ENCODE results near the gene B4GALT3.

Gene B4GALT3

DNA sequence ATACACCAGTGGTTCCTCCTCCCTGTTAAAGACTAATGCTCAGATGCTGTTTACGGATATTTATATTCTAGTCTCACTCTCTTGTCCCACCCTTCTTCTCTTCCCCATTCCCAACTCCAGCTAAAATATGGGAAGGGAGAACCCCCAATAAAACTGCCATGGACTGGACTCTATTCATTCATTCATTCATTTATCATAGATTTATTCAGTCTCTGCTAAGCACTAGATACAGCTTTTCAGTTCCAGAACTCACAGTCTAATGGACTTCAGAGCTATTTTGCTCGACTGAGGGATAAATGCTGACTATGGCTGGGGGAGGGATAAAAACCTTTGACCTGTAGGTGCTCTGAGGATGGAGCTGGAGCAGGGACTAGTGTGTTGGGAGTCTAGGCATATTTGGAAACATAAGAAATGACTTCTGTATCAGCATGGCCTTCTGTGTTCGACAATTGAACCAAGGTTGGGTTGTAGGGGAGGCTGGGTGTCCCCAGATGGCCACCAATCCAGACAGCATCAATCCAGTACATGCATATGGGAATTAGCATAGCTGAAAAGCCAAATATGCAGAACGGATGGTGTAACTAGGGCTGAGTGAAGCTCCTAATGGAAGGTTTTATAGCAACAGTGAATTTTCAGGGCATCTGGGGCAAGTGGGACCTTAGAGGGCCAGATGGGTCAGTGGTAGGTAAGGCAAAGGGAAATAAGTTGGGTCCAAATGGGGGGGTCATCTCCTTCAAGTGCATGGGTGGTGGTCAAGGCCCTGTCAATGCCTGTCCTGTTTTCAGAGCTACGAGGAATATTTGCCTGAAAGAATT is 42.0 kb upstream of the B4GALT3 start:
- no peak overlapping the region for H3K27ac ChIP-seq (ENCODE audit: low read length)
- peaks cover 3 to 7% of the 10 kb centered on the region in 2 donors for H3K36me3 ChIP-seq (ENCODE audit: control insufficient read depth in 1 of 2, insufficient read depth in 2 of 2, low read length in 2 of 2)
- no peak overlapping the region for H3K4me3 ChIP-seq (ENCODE audit: low read depth in 1 of 2, low read length in 2 of 2)
- H3K9me3 ChIP-seq (ENCODE audit: control insufficient read depth in 1 of 2, low read length in 2 of 2), result no peaks in the 10 kb centered on the region
- no peaks in the 10 kb centered on the region for H3K27me3 ChIP-seq (ENCODE audit: low read depth, low read length)
- no peaks in the 10 kb centered on the region for H3K4me1 ChIP-seq (ENCODE audit: control insufficient read depth in 1 of 2, insufficient read depth in 2 of 2, low read length in 2 of 2)

DNA sequence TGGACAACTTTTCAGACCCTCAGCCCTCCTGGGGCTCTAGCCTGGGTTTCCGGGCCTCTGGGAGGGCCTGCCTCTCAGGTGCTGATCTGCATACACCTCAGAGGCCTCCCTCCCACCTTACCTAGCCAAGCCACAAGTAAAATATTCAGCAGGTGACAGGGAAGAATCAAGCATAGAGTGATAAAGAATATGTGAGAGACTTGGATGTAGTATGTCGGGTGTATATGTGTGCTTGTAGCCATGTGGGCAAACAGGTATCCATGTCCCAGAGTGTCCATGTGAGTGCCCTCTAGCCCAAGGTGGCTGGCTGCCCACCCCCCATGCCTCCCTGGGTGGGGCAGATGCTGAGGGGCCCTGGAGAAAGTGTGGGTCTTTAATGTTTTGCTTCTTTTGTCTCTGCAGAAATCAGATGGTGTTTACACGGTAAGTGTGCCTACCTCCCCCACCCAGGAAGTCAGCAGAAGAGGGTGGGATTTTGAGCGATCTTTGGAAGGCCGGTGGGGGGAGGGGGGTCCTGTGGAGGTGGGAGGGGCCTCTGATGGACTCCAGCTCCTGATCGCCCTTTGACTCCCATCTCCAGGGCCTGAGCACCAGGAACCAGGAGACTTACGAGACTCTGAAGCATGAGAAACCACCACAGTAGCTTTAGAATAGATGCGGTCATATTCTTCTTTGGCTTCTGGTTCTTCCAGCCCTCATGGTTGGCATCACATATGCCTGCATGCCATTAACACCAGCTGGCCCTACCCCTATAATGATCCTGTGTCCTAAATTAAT is 41.2 kb upstream of the B4GALT3 start:
- Histone ChIP-seq H3K36me3 (ENCODE audit: control insufficient read depth in 1 of 2, insufficient read depth in 2 of 2, low read length in 2 of 2) (peaks cover 10 to 15% of the 10 kb centered on the region in 2 donors), H3K27ac (ENCODE audit: low read length) (no peak overlapping the region), H3K4me1 (ENCODE audit: control insufficient read depth in 1 of 2, insufficient read depth in 2 of 2, low read length in 2 of 2) (no peaks in the 10 kb centered on the region), H3K9me3 (ENCODE audit: control insufficient read depth in 1 of 2, low read length in 2 of 2) (no peaks in the 10 kb centered on the region), H3K27me3 (ENCODE audit: low read depth, low read length) (no peaks in the 10 kb centered on the region), H3K4me3 (ENCODE audit: low read depth in 1 of 2, low read length in 2 of 2) (no peak overlapping the region)

DNA sequence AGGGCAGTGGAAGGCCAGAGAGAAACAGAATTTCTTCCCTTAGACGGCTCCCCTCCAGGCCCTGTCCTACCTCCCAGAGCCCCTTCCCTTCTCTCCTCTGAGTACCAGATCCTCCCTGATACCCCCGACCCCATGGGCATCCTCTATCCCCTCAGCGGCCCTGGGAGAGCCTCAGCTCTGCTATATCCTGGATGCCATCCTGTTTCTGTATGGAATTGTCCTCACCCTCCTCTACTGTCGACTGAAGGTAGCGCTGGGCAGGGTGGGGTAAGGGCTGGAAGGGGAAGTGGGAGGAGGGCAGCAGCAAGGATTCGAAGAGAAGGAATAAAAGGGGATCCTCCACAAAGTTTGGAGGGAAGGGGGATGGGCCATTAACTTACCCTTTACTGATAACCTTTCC is 40.5 kb upstream of the B4GALT3 start:
- Histone ChIP-seq H3K27me3 (ENCODE audit: low read depth, low read length) (no peaks in the 10 kb centered on the region), H3K9me3 (ENCODE audit: control insufficient read depth in 1 of 2, low read length in 2 of 2) (no peaks in the 10 kb centered on the region), H3K4me3 (ENCODE audit: low read depth in 1 of 2, low read length in 2 of 2) (peak overlapping the region in 1 of 2 donors; percentile 6), H3K27ac (ENCODE audit: low read length) (peak overlapping the region; percentile 60), H3K36me3 (ENCODE audit: control insufficient read depth in 1 of 2, insufficient read depth in 2 of 2, low read length in 2 of 2) (peaks cover 15 to 22% of the 10 kb centered on the region in 2 donors), H3K4me1 (ENCODE audit: control insufficient read depth in 1 of 2, insufficient read depth in 2 of 2, low read length in 2 of 2) (no peaks in the 10 kb centered on the region)

DNA sequence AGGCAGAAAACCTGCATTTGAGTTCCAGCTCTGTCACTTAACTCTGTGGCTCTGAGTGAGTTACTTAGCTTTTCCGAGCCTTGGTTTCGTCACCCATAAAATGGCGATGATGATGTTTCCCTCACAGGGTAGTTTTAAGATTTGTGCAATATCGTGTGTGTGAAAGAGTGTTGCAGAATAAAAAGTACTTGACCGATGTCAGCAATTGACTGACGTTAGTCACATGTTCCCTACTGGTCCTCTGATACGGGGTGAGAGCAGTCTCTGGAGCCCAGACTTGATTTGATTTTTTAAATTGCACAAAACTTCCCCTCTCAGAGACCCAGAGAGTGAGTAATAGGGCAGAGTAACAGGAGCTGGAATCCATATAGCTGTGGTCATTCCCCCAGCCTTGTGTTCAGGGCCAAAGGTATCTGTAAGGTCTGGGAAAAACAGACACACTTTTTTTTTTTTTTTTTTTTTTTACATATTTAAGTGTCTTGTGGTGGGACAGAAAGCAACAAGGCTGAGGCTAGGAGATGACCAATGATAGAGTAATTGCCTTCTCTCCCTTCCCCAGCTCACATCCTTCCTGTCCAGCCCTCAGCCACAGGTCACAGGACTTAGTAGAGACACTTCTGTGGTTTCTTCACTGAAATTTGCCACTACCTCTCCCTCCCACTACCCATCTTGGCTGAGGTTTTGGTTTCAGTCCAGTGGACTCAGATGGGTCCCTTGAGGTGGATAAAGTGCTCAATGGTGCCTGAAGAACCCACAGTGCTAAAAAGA is 39.8 kb upstream of the B4GALT3 start:
- Histone ChIP-seq H3K36me3 (ENCODE audit: control insufficient read depth in 1 of 2, insufficient read depth in 2 of 2, low read length in 2 of 2) (peaks cover 18 to 29% of the 10 kb centered on the region in 2 donors), H3K27ac (ENCODE audit: low read length) (peak overlapping the region; percentile 85), H3K4me3 (ENCODE audit: low read depth in 1 of 2, low read length in 2 of 2) (peak overlapping the region; percentile 25 to 34)

DNA sequence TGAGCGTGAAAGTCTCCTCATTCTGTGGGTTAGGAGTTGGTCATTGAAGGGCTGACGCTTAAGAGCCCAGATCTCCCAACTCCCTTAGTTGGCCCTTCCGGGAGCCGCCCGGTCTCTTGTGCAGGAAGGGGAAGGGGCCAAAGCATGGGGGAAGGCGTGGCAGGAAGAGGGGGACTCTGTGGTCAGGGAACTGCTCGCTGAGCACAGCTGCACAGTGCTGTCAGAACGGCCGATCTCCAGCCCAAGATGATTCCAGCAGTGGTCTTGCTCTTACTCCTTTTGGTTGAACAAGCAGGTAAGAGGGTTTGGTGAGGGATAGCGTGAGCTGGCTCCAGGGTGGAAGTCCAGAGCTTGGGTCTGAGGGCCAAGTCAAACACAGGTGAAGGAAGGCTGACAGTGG is 37.8 kb upstream of the B4GALT3 start, which contains the start of gene FCER1G:
Gene FCER1G (plus strand): TSS at position 220 of the 400 bp plus-strand sequence. CDS start 27 bp downstream, at position 247.
- Histone ChIP-seq H3K4me3 (ENCODE audit: low read depth in 1 of 2, low read length in 2 of 2) (peak within 1 kb of the TSS; percentile 12 to 24), H3K4me1 (ENCODE audit: control insufficient read depth in 1 of 2, insufficient read depth in 2 of 2, low read length in 2 of 2) (peaks cover 1 to 4% of the 10 kb centered on the region in 2 donors), H3K27ac (ENCODE audit: low read length) (peak within 1 kb of the TSS; percentile 10), H3K27me3 (ENCODE audit: low read depth, low read length) (no peaks in the 10 kb centered on the region), H3K36me3 (ENCODE audit: control insufficient read depth in 1 of 2, insufficient read depth in 2 of 2, low read length in 2 of 2) (peaks cover 35 to 48% of the 10 kb centered on the region in 2 donors), H3K9me3 (ENCODE audit: control insufficient read depth in 1 of 2, low read length in 2 of 2) (no peaks in the 10 kb centered on the region)

More for the DNA sequence above, 39.8 kb upstream of the B4GALT3 start:
- Histone ChIP-seq H3K27me3 (ENCODE audit: low read depth, low read length) (no peaks in the 10 kb centered on the region), H3K9me3 (ENCODE audit: control insufficient read depth in 1 of 2, low read length in 2 of 2) (no peaks in the 10 kb centered on the region), H3K4me1 (ENCODE audit: control insufficient read depth in 1 of 2, insufficient read depth in 2 of 2, low read length in 2 of 2) (no peaks in the 10 kb centered on the region)

DNA sequence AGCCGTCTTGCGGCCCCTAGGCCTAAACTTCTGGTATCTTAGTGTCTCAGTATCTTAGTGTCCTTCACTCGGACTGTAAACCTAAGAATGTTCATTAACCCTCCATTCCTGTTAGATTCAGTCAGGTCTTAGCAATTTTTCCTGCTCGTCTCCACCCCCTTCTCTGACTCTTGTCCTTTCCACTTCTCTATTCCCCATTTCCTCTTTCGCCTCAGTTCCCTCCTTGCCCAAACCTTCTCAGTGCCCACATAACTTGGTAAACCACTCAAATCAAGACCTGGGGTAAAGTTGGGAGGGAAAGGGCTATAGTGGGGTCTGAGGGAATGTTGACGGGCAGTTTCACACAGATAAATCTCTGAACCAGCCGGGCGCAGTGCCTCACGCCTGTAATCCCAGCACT is 37.1 kb upstream of the B4GALT3 start:
- H3K27ac ChIP-seq (ENCODE audit: low read length), result no peak overlapping the region
- H3K36me3 ChIP-seq (ENCODE audit: control insufficient read depth in 1 of 2, insufficient read depth in 2 of 2, low read length in 2 of 2), result peaks cover 42 to 53% of the 10 kb centered on the region in 2 donors
- peaks cover 4 to 10% of the 10 kb centered on the region in 2 donors for H3K4me1 ChIP-seq (ENCODE audit: control insufficient read depth in 1 of 2, insufficient read depth in 2 of 2, low read length in 2 of 2)
- H3K9me3 ChIP-seq (ENCODE audit: control insufficient read depth in 1 of 2, low read length in 2 of 2), result no peaks in the 10 kb centered on the region
- no peak overlapping the region for H3K4me3 ChIP-seq (ENCODE audit: low read depth in 1 of 2, low read length in 2 of 2)
- no peaks in the 10 kb centered on the region for H3K27me3 ChIP-seq (ENCODE audit: low read depth, low read length)

DNA sequence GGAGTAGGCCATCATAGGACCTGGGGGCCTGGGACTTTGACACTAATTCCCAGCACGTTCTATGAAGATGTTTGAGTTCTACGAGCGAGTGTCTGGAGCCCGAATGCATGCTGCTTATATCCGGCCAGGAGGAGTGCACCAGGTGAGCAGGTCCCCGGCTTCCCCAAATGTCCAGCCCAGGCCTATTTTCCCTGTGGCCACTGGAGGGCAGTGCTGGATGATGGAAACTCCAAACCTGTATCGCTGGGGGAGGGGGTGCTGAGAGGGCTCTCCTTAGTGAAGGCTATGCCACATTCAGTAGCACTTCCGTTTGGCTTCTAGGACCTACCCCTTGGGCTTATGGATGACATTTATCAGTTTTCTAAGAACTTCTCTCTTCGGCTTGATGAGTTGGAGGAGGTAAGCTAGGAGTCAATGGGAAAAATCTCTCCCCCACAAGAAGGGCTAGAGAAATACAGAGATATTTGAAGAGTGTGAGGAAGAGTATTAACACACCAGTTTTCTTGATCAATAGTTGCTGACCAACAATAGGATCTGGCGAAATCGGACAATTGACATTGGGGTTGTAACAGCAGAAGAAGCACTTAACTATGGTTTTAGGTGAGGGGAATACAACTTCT is 32.6 kb upstream of the B4GALT3 start:
- H3K36me3 ChIP-seq (ENCODE audit: control insufficient read depth in 1 of 2, insufficient read depth in 2 of 2, low read length in 2 of 2), result peaks cover 70 to 78% of the 10 kb centered on the region in 2 donors
- peak overlapping the region; percentile 42 for H3K27ac ChIP-seq (ENCODE audit: low read length)
- peak overlapping the region in 1 of 2 donors; percentile 16 for H3K4me3 ChIP-seq (ENCODE audit: low read depth in 1 of 2, low read length in 2 of 2)
- peaks cover 4 to 10% of the 10 kb centered on the region in 2 donors for H3K4me1 ChIP-seq (ENCODE audit: control insufficient read depth in 1 of 2, insufficient read depth in 2 of 2, low read length in 2 of 2)
- H3K27me3 ChIP-seq (ENCODE audit: low read depth, low read length), result no peaks in the 10 kb centered on the region
- no peaks in the 10 kb centered on the region for H3K9me3 ChIP-seq (ENCODE audit: control insufficient read depth in 1 of 2, low read length in 2 of 2)

DNA sequence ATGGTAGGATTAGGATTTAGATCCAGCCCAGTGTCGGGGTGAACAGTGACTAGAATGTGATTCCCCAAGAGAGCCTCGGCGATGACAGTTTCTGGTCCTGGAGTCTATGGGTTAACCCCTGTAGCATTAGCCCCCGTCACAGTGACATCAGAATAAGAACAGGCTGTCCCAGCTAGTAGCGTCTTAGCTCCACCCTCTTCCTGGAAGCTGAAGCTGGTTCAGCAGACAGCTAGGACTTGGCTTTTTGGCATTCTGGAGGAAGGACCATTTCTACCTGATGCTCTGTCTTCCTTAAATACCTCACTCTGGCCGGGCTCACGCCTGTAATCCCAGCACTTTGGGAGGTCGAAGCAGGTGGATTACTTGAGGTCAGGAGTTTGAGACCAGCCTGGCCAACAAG is 29.9 kb upstream of the B4GALT3 start:
- Histone ChIP-seq H3K27ac (ENCODE audit: low read length) (peak overlapping the region; percentile 82), H3K9me3 (ENCODE audit: control insufficient read depth in 1 of 2, low read length in 2 of 2) (no peaks in the 10 kb centered on the region), H3K27me3 (ENCODE audit: low read depth, low read length) (no peaks in the 10 kb centered on the region), H3K4me3 (ENCODE audit: low read depth in 1 of 2, low read length in 2 of 2) (no peak overlapping the region), H3K4me1 (ENCODE audit: control insufficient read depth in 1 of 2, insufficient read depth in 2 of 2, low read length in 2 of 2) (peaks cover 10 to 16% of the 10 kb centered on the region in 2 donors), H3K36me3 (ENCODE audit: control insufficient read depth in 1 of 2, insufficient read depth in 2 of 2, low read length in 2 of 2) (peaks cover 54 to 62% of the 10 kb centered on the region in 2 donors)

DNA sequence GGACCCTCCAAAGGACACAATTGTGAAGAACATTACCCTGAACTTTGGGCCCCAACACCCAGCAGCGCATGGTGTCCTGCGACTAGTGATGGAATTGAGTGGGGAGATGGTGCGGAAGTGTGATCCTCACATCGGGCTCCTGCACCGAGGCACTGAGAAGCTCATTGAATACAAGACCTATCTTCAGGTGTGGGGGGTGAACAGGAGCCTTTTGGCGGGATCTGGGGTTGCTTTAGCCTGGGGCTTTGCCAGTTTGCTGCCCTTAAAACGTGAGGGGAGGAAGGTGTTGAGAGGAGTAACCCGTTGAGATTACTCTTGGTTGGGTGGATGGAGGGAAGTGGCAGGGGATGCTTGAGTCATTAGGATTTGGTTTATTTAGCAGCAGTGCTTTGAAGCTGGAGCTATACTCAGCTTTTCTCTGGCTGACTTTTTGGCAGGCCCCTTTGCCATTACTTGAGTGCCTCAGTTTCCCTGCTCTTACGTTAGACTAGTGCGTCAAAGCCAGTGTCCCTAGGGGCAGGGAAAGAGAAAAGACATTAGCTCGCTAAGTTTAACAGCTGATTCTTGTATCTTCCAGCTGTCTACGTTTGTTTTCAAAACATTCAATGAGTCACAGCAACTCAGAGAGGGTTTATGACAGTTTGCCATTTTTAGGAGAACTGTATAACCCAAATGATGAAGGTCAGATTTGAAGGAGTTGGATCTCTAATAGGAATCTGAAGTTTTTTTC is 29.3 kb upstream of the B4GALT3 start:
- H3K27me3 ChIP-seq (ENCODE audit: low read depth, low read length), result no peaks in the 10 kb centered on the region
- peak overlapping the region; percentile 82 for H3K27ac ChIP-seq (ENCODE audit: low read length)
- H3K36me3 ChIP-seq (ENCODE audit: control insufficient read depth in 1 of 2, insufficient read depth in 2 of 2, low read length in 2 of 2), result peaks cover 48 to 56% of the 10 kb centered on the region in 2 donors
- peaks cover 10 to 16% of the 10 kb centered on the region in 2 donors for H3K4me1 ChIP-seq (ENCODE audit: control insufficient read depth in 1 of 2, insufficient read depth in 2 of 2, low read length in 2 of 2)
- H3K9me3 ChIP-seq (ENCODE audit: control insufficient read depth in 1 of 2, low read length in 2 of 2), result no peaks in the 10 kb centered on the region
- no peak overlapping the region for H3K4me3 ChIP-seq (ENCODE audit: low read depth in 1 of 2, low read length in 2 of 2)
